ENCODE measurements around the gene MYRIP. TPM values are rescaled to one million over a fixed set of nuclear protein-coding genes. Genes with fewer than 3 reads are reported as not detected.

MYRIP gene
- total RNA-seq, 1 donor from 2014 or later, result 8.4 TPM

- DNase-seq (ENCODE audit: low spot score), result no peak
- intact Hi-C loops (cut with DNase I), result no loop called here
- ATAC-seq, result no peak
These were observed 328.3 kb downstream of the MYRIP start for GRCh38 chr3:40137591-40138295.

GRCh38 chr3:40143283-40144090 lies 334.1 kb downstream of the MYRIP start:
- ATAC-seq, result no peak
- DNase-seq (ENCODE audit: low spot score), result no peak
- intact Hi-C loops (cut with DNase I), result no loop called here

- no peak for ATAC-seq
- intact Hi-C loops (cut with DNase I), result no loop called here
- no peak for DNase-seq (ENCODE audit: low spot score)
These were observed 339.4 kb downstream of the MYRIP start for GRCh38 chr3:40148827-40149226.

DNA sequence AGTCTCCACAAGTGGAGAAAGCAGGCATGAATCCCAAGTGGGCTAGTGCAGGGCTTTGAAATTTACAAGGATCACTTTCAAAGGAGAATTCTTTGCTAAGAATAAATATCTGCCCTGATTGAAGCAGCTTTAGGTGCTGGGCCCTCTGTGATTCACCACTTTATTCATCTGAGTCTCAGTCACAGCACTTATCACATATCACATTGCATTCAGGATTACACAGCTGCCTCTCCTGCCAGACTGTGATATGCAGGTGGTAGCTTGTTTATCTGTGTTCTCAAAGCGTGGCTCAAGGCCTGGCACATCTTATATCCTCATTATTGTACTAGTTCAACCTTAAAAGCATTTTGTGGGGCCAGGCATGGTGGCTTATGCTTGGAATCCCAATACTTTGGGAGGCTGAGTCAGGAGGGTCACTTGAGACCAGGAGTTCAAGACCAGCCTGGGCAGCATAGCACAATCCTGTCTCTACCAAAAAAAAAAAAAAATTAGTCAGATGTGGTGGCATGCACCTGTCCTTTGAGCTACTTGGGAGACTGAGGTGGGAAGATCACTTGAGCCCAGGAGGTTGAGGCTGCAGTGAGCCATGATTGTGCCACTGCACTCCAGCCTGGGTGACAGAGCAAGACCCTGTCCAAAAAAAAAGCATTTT lies 343.2 kb downstream of the MYRIP start:
- intact Hi-C loops (cut with DNase I), result no loop called here
- ATAC-seq (no peak), DNase-seq (ENCODE audit: low spot score) (no peak)

GRCh38 chr3:40160933-40161332 lies 351.5 kb downstream of the MYRIP start:
- no peak for ATAC-seq
- DNase-seq (ENCODE audit: low spot score), result no peak
- intact Hi-C loops (cut with DNase I), result loop anchor here (5.0 kb wide), 1 partner anchor 1906 kb away; no protein-coding TSS in a partner anchor

DNA sequence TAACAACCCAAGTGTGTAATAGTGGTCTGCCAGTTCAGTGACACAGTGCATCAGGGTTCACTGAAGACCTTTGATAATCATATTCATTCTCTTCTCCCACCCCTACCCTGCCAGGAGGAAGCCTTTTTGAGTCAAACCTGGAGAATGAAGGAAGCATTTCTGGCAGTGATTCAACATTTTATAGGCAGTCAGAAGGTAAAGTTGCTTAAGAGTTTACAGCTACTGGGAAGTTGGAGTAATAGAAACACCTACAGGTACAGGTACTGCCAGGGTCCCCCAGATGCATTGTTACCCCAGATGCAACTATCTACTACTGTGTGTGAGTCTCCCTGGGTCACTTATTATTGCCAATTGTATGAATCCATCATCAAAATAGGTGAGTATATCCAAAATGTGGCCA lies 353.2 kb downstream of the MYRIP start:
- DNase-seq (ENCODE audit: low spot score) (no peak), ATAC-seq (no peak)
- intact Hi-C loops (cut with DNase I), result loop anchor here (5.0 kb wide), 1 partner anchor 1905 kb away; no protein-coding TSS in a partner anchor

DNA sequence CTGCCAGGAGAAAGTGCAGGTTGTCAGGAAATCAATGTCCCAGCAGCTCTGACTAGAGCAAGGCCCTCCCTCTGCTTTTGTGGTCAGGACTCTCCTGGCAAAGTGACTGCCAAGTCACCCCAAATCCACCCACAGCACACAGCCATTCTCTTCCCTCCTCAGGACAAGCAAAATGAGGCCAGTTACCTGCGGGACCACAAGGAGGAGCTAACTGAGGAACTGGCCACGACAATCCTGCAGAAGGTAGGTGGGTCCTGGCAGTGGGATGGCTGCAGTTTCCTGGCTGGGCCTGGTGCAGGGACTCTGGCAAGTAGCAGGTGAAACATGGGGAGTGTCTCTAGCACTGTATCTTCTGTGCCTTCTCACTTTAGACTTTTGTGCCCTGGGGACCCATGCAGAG lies 357.6 kb downstream of the MYRIP start:
- no peak for DNase-seq (ENCODE audit: low spot score)
- intact Hi-C loops (cut with DNase I), result no loop called here
- no peak for ATAC-seq

DNA sequence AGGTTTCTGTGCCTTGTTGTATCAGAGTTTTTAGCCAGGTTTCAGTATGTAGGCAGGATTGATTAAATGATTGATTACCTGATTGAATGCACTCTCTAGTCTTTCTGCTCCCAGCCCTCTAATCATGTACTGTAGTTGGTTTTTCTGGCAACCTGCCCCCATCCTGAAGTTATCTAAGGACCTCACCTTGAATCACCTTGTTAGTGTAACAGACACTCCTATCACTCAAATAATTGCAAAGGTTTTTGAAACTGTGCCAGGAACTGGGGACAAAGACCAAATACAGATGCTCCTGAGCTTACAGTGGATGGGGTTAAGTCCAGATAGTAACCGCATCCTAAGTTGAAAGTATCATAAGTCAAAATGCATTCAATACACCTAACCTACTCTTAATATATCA lies 358.5 kb downstream of the MYRIP start:
- intact Hi-C loops (cut with DNase I), result no loop called here
- no peak for DNase-seq (ENCODE audit: low spot score)
- ATAC-seq, result no peak

DNA sequence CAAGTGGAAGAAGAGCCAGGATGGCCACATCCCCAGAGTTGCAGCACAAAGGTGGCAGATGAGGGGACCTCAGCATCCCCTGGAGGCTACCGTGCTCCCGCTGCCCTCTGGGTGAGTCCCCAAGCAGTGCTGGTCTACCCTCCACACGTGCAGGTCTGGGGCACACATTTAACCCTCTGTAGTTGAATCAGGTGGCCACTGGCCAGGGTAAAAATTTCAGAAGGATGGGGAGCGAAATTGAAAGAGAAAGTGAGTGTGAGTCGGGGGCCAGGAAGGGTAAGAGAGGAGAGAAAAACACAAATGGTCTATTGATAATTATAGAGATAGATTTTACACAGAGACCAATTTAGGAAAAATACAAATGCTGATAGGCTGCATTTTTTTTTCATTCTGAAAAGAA lies 360.6 kb downstream of the MYRIP start:
- DNase-seq (ENCODE audit: low spot score) (no peak), ATAC-seq (no peak)
- intact Hi-C loops (cut with DNase I), result no loop called here

- intact Hi-C loops (cut with DNase I), result no loop called here
- DNase-seq (ENCODE audit: low spot score), result no peak
- no peak for ATAC-seq
These were observed 361.0 kb downstream of the MYRIP start for GRCh38 chr3:40170395-40170794.

DNA sequence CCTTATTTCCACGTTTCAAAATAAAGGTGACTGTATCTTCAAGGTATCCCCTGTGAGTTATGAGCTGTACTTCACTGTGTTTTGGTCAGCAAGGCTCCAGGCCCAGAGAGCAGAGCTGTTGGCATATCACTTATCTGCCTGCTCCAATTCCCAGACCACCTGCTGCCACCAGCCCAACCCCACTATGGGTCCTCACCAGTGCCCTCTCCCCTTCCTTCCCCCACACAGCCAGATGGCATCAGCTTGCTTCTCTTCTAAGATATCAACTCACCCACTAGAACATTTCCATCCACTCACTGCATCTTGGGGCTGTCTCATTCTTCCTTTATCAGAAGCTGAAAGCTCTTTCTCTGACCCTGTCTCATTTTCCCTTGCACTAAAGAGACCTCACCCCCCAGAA lies 363.2 kb downstream of the MYRIP start:
- intact Hi-C loops (cut with DNase I), result no loop called here
- DNase-seq (ENCODE audit: low spot score) (no peak), ATAC-seq (no peak)

DNA sequence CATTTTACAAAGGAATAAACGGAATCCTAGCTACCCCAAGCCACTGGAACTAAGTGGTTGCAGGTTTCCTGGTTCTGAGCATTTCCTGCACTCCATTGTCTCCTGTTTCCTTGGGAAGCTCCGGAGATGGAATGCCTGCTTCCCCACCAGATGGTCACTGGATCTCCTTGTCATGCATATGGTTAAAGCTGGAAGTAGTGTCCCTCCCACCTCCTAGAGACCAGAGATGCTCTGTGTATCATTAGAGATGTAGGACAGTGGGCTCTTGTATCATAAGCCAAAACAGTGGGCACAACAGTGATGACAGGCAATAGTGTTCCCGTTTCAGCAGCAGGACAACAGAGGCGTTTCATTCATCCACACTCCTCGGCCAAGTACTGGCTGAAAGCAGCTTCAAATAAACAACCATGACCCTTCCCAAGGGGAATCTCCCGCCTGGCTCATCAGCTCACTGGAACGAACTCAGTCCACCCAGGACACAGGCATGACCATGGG lies 363.9 kb downstream of the MYRIP start:
- peak; percentile 81 for ATAC-seq
- intact Hi-C loops (cut with DNase I), result no loop called here
- DNase-seq (ENCODE audit: low spot score), result no peak

DNA sequence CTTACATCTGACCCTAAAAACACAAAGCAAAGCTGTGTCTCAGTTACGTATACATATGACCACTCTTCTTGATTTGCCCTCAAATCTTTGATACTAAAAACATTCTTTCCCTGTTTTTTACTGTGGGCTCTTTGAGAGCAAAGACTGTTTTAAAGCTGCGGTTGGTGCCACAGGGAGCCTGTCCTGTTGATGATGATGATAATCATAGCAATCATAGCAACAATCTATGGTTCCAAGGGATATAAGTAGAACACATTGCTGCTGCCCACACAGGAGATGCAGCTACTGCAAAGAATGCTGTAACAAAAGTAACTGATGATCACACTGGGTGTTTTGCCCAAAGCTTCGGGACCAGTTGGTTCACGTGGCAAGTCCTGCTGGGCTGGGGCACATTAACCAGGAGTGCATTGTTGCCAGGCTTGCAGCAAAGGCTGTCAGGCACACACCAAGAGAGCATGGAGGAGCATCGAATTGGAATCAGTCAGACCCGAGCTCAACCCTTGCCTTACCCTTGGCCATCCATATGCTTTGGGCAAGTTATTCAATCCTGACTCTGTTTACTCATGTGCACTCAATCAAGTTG lies 368.7 kb downstream of the MYRIP start:
- intact Hi-C loops (cut with DNase I), result no loop called here
- ATAC-seq, result no peak
- no peak for DNase-seq (ENCODE audit: low spot score)

- ATAC-seq (peak; percentile 70), DNase-seq (ENCODE audit: low spot score) (peak; percentile 88)
- intact Hi-C loops (cut with DNase I), result no loop called here
These were observed 369.6 kb downstream of the MYRIP start for GRCh38 chr3:40179016-40179415.

GRCh38 chr3:40181182-40181581 lies 371.8 kb downstream of the MYRIP start:
- ATAC-seq (no peak), DNase-seq (ENCODE audit: low spot score) (no peak)
- intact Hi-C loops (cut with DNase I), result loop anchor here (10.0 kb wide), 1 partner anchor 476 kb away; no protein-coding TSS in a partner anchor

DNA sequence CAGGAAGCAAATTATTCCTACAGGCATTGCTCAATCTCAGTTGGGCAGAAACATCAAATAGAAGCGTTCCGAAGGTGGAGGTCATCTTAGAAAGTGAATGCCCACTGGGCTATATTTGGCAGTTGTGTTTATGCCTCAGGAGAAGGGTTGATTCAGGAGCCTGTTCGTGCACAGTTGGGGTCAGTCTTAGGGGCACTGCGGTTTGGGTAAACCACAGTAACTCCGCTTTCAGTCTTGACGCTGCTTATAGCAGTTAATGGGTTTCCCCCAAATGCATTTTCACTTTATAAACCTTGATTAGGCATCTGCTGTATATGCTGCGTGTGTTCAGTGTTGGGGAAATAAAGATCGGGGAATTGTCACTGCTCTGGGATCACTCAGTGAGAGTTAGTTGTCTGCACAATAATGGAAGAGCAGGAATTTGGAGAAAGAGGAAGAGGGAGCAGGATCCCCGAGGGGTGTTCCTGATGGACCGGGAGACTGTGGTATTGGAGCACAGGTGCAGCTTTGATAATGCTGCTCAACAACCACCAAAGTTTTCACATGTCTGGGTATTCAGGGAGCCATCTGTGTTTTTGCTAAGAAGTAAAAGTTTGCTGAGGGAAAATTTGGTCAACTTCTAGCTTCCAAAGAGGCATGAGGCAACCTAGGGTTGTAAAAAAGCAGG lies 375.8 kb downstream of the MYRIP start:
- intact Hi-C loops (cut with DNase I), result loop anchor here (10.0 kb wide), 1 partner anchor 480 kb away; no protein-coding TSS in a partner anchor
- ATAC-seq, result no peak
- DNase-seq (ENCODE audit: low spot score), result no peak

DNA sequence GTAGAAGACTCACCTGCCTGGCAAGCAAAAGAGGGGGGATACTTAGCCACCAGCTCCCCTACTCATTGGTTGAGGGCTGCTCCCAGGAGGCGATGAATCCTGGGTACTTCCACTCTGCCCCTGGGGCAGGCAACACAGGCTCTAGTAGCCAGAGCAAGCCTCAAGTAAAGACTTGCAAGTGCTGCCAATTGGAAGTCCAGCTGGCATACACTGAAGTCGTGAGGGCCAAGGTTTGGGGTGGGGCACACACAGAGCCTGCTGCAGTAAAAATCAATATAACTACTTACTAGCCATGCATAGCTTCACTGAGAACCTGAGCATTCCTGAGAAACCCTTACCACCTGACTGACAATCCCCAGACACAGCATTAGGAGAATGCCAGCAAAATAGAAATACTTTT lies 377.1 kb downstream of the MYRIP start:
- no peak for DNase-seq (ENCODE audit: low spot score)
- intact Hi-C loops (cut with DNase I), result loop anchor here (10.0 kb wide), 1 partner anchor 482 kb away; no protein-coding TSS in a partner anchor
- no peak for ATAC-seq

DNA sequence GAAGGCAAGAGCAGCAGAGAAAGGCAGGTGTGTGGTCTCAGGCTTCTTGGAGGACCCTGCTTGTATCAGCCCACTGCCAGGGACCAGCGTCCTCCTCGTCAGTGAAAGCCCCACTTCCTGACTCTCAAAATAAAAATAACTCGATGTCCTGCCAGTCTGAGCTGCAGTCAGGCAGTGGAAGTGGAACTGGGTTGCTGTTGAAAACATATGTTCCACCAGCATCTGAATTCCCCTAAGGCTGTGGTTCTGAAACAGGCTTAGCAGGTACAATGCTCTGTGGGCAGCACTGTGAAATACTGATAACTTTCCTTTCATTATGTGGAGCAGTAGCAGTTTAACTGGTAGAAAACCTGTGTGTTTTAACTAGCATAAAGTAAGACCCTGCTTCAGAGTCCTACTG lies 378.5 kb downstream of the MYRIP start:
- intact Hi-C loops (cut with DNase I), result loop anchor here (10.0 kb wide), 1 partner anchor 483 kb away; no protein-coding TSS in a partner anchor
- DNase-seq (ENCODE audit: low spot score) (no peak), ATAC-seq (no peak)

GRCh38 chr3:40189118-40189517 lies 379.7 kb downstream of the MYRIP start:
- DNase-seq (ENCODE audit: low spot score), result no peak
- ATAC-seq, result no peak
- intact Hi-C loops (cut with DNase I), result loop anchor here (10.0 kb wide), 1 partner anchor 484 kb away; no protein-coding TSS in a partner anchor
